MCF 10A (cell line): ENCODE results near the gene MATK. TPM values are rescaled to one million over a fixed set of nuclear protein-coding genes. Genes with fewer than 3 reads are reported as not detected.

Experiments used
- BruUV-seq: library from RNA; stranded (reverse); fragments of 400-500 nt; replicated peaks from 2 replicates; lab custom pipeline; 2021; lab: Mats Ljungman, UMichigan
- CTCF ChIA-PET: fragments of 300-600 bp; sonication (Branson Sonifier 250); formaldehyde crosslinking; extraction: SDS; loops from one replicate; lab custom pipeline; 2021; ENCODE audit warnings: antibody characterized with exemption, inconsistent platforms; lab: Yijun Ruan, JAX
- POLR2A ChIA-PET: fragments of 300-600, 350-650 bp; sonication (Branson Sonifier 250); formaldehyde crosslinking; extraction: SDS; loops from one replicate; lab custom pipeline; 2020; ENCODE audit warnings: antibody characterized with exemption, inconsistent platforms; lab: Yijun Ruan, JAX
- DNase-seq: peaks from one replicate; pipeline ENCODE4 v3.0.0-alpha.2; 2018; ENCODE audit not compliant: unreplicated experiment
- H3K27ac Mint-ChIP-seq: one replicate; pipeline ENCODE4 v1.8.0; 2022; ENCODE audit warnings: mild to moderate bottlenecking, low read depth, mixed read lengths; ENCODE audit not compliant: unreplicated experiment
- H3K27me3 Mint-ChIP-seq: one replicate; pipeline ENCODE4 v1.8.0; 2022; ENCODE audit warnings: mixed read lengths; ENCODE audit not compliant: insufficient read depth, unreplicated experiment
- H3K36me3 Mint-ChIP-seq: one replicate; pipeline ENCODE4 v1.8.0; 2022; ENCODE audit warnings: mild to moderate bottlenecking, moderate library complexity, mixed read lengths; ENCODE audit not compliant: insufficient read depth, unreplicated experiment
- H3K4me1 Mint-ChIP-seq: one replicate; pipeline ENCODE4 v1.8.0; 2022; ENCODE audit warnings: mixed read lengths; ENCODE audit not compliant: insufficient read depth, unreplicated experiment
- H3K4me3 Mint-ChIP-seq: one replicate; pipeline ENCODE4 v1.8.0; 2022; ENCODE audit warnings: mild to moderate bottlenecking, moderate library complexity, mixed read lengths; ENCODE audit not compliant: unreplicated experiment
- H3K9me3 Mint-ChIP-seq: one replicate; pipeline ENCODE4 v1.8.0; 2022; ENCODE audit warnings: mixed read lengths; ENCODE audit not compliant: unreplicated experiment
- CTCF ChIP-seq: fragments of 200-600 bp; IDR thresholded peaks from one replicate; pipeline ENCODE4 v1.8.0; 2022; ENCODE audit warnings: antibody characterized with exemption, mild to moderate bottlenecking; ENCODE audit not compliant: unreplicated experiment
- intact Hi-C: fragments of 100-400 bp; cut with micrococcal nuclease; formaldehyde crosslinking; loops from 2 replicates; pipeline ENCODE4 v1.14.1; 2022
- total RNA-seq: library from RNA; stranded (reverse); gene quantifications from 2 replicates; pipeline ENCODE4 v1.2.3, GENCODE V29; 2022

Gene MATK
- total RNA-seq, 1 experiment from 2014 or later = not detected

DNA sequence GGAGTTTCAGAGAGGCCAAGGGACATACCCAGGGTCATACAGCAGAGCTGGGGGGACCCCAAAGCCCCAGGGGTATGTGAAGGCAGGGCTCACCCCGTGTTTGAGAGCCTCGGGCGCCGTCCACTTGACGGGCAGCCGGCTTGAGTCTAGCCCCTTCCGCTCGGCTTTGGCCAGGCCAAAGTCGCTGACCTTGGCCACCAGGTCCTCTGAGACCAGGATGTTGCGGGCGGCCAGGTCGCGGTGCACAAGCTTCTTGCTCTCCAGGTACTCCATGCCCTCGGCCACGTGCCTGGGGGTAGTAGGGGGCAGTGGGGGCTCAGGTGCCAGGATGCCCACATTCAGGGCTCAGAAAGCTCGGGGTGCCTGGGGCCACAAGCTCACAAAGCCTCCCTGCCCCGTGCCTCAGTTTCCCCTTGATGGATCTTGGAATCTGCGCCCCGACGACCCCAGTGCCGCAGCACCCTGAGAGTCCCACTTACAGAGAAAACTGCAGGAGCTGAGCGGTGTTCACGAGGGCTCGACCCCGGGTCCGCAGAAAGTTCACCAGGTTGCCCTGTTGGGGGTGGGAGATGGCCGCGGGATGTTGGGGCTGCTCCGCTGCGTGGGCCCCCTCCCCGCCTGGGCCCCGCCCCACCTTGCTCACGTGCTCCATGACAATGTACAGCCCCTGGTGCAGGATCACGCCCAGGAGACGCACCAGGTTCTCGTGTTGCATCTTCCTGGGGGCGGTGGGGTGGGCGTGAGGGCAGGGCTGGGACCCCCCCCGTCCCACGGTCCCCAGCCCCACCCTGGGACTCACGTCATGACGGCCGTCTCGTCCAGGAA, 7.1 kb downstream of the MATK start:
- CTCF ChIA-PET = no interaction called here
- no peaks in the 10 kb centered on the region for H3K36me3 Mint-ChIP-seq
- no peak overlapping the region for H3K4me3 Mint-ChIP-seq
- POLR2A ChIA-PET = interaction anchor here (0.5 kb wide), 2 partner anchors 50 to 101 kb away, joined by 3 to 4 read pairs; partner anchors contain the start of gene ATCAY
- intact Hi-C loops = no loop called here
- H3K27ac Mint-ChIP-seq = no peak overlapping the region
- no peaks in the 10 kb centered on the region for H3K4me1 Mint-ChIP-seq
- TF ChIP-seq CTCF = no peak
- peaks cover 1% of the 10 kb centered on the region for H3K27me3 Mint-ChIP-seq
- no peak for DNase-seq
- BruUV-seq = no TSS peak
- peaks cover 25% of the 10 kb centered on the region for H3K9me3 Mint-ChIP-seq

GRCh38 chr19:3778104-3778867, 7.9 kb downstream of the MATK start:
- no peaks in the 10 kb centered on the region for H3K36me3 Mint-ChIP-seq
- H3K27ac Mint-ChIP-seq = no peak overlapping the region
- no peak for TF ChIP-seq CTCF
- ChIA-PET CTCF (no interaction called here), POLR2A (interaction anchor here (0.5 kb wide), 1 partner anchor 51 kb away, joined by 4 read pairs; no protein-coding TSS in a partner anchor)
- no peak for DNase-seq
- H3K27me3 Mint-ChIP-seq = no peaks in the 10 kb centered on the region
- BruUV-seq = no TSS peak
- H3K4me1 Mint-ChIP-seq = no peaks in the 10 kb centered on the region
- H3K9me3 Mint-ChIP-seq = peaks cover 25% of the 10 kb centered on the region
- H3K4me3 Mint-ChIP-seq = no peak overlapping the region
- intact Hi-C loops = no loop called here

- Mint-ChIP-seq H3K36me3 (no peaks in the 10 kb centered on the region), H3K27ac (no peak overlapping the region), H3K4me1 (no peaks in the 10 kb centered on the region), H3K9me3 (peaks cover 13% of the 10 kb centered on the region), H3K27me3 (no peaks in the 10 kb centered on the region), H3K4me3 (no peak overlapping the region)
- intact Hi-C loops = no loop called here
- CTCF ChIA-PET = no interaction called here
- TF ChIP-seq CTCF = no peak
- POLR2A ChIA-PET = no interaction called here
- no TSS peak for BruUV-seq
- no peak for DNase-seq
Observed at GRCh38 chr19:3776479-3777040, 9.6 kb downstream of the MATK start.

- no peak overlapping the region for H3K27ac Mint-ChIP-seq
- intact Hi-C loops = no loop called here
- H3K4me1 Mint-ChIP-seq = no peaks in the 10 kb centered on the region
- no peak overlapping the region for H3K4me3 Mint-ChIP-seq
- TF ChIP-seq CTCF = no peak
- no TSS peak for BruUV-seq
- peaks cover 8% of the 10 kb centered on the region for H3K9me3 Mint-ChIP-seq
- ChIA-PET CTCF (interaction anchor here (0.5 to 0.7 kb wide), 2 partner anchors 76 to 1038 kb away, joined by 3 to 4 read pairs; no protein-coding TSS in a partner anchor), POLR2A (no interaction called here)
- H3K36me3 Mint-ChIP-seq = no peaks in the 10 kb centered on the region
- no peaks in the 10 kb centered on the region for H3K27me3 Mint-ChIP-seq
- DNase-seq = no peak
Observed at GRCh38 chr19:3775831-3776230, 10.3 kb downstream of the MATK start.
